HG03097 (cell line): ENCODE measurements around the gene ZNF648.
"Not testable (repeated sequence)": the region's sequence is repeated elsewhere in the genome, so short reads cannot be mapped to it uniquely, and the experiment has no call there.

Experiments used
- ATAC-seq: cut with Tn5 transposase; IDR thresholded peaks from one replicate; pipeline ENCODE4 v1.9.1; 2021; ENCODE audit not compliant: unreplicated experiment, low FRiP score

Gene ZNF648

DNA sequence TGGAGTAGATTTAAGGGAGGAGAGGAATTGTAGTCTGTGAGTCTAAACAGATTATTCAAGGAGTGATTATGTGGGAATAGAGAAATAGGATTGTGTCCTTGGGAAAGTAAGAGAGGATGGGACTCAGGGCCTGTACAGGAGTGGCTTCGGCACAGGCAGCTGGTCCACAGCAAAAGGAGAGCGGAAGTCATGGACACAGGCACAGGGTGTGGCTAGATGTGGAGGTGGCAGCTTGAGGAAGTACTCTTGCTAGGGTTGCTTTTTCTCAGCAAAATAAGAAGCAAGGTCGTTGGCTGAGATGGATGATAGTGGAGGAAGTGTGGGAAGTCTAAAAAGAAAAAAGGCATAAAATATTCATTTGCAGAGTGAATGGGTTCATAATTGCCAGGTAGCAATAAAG lies 18.5 kb upstream of the ZNF648 start:
- no peak for ATAC-seq

GRCh38 chr1:182071924-182072323 lies 10.4 kb upstream of the ZNF648 start:
- ATAC-seq = no peak

- no peak for ATAC-seq
Observed at GRCh38 chr1:182069028-182069466, 7.5 kb upstream of the ZNF648 start.

DNA sequence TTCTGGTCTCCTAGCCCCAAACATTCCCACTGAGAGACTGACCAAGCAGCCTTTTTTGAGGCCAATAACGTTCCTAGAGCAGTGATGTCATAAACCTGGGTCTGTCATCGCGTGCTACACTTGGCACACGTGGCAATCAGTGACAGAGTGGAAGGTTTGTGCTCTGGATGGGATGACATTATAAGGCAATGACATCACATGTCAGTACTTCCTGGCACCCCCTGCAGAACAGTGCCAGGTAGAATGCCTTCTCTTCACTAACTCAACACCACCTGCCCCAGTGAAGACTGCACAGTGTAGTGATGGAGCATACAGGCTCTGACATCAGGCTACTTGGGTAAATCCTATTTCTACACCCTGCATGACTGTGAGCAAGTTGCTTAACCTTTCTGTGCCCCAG lies 5.4 kb upstream of the ZNF648 start:
- ATAC-seq = no peak

DNA sequence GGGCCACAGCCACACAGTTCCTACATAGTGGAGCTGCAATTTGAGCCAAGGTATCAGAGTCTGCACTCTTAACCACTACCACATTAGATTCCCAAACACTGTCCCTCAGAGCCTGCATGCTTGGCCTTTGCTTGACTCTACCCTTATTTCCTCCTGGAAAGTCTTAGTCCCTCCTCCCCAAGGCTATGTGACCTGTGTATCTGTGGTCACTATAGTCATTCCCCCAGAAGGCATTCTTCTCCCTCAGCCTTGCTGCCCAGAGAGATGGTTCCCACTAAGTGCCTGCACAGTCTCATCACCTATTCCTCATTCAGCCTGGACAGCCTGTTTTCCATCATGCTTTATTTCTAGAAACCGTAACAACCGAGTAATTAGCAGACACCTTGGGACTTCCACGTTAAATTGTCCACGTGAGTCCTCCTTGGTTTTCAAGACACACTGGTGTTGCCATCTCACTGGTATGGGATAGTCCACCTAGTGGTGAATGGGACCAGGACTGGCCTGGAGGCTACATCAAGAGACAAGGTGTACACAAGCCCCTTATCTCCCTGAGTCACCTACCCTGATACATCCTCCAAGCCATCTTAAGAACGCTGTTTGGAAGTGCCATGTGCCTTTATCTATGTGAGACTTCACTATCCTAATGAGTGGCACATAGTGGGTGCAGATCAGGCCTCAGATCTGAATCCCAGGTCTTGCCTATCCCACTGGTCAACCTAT lies 3.8 kb upstream of the ZNF648 start:
- ATAC-seq = no peak

GRCh38 chr1:182064611-182065010 lies 3.1 kb upstream of the ZNF648 start:
- ATAC-seq = no peak

DNA sequence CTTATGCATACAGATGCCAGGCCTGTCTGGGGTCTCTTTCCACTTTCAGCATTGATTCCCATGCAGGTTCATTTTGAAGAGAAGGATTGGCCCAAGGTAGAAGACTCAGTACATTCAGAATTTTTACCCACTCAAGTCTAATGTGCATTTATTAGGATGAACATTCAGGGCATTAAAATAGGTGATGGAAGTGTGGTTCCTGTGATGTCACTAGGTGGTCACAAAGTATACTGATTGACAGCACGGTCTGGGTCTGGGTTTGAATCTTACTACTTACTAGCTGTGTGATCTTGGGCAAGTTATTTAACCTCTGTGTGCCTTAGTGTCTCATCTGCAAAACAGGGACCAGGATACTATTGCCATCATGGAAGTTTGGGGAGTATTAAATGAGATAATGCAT lies 711 bp upstream of the ZNF648 start:
- no peak for ATAC-seq

GRCh38 chr1:182060877-182061276 lies 635 bp downstream of the ZNF648 start:
- no peak for ATAC-seq

DNA sequence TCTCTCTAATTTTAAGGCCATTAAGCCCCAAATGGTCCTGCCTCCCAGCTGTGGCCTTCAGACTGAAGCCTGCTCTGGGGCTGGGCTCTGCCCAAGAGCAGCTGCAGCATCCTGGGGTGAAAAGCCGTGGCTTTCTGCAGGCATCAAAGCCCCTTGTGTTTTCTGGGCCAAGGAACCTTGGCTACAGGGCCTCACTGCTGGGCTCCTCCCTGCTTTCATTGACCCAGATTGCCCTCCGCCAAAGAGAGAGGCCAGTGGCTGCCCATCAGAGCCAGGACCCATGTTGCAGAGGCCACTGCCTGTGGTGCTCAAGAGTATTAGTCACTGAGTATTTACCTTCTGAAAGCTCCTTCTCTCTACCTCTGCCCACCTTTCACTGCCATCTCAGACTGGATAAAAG lies 1.6 kb downstream of the ZNF648 start:
- no peak for ATAC-seq

- ATAC-seq = no peak
Observed at GRCh38 chr1:182056601-182057366, 4.7 kb downstream of the ZNF648 start.

GRCh38 chr1:182054698-182055326 lies 6.7 kb downstream of the ZNF648 start:
- ATAC-seq = no peak

- no peak for ATAC-seq
Observed at GRCh38 chr1:182052355-182052754, 9.2 kb downstream of the ZNF648 start.

- no peak for ATAC-seq
Observed at GRCh38 chr1:182051938-182052337, 9.6 kb downstream of the ZNF648 start.

DNA sequence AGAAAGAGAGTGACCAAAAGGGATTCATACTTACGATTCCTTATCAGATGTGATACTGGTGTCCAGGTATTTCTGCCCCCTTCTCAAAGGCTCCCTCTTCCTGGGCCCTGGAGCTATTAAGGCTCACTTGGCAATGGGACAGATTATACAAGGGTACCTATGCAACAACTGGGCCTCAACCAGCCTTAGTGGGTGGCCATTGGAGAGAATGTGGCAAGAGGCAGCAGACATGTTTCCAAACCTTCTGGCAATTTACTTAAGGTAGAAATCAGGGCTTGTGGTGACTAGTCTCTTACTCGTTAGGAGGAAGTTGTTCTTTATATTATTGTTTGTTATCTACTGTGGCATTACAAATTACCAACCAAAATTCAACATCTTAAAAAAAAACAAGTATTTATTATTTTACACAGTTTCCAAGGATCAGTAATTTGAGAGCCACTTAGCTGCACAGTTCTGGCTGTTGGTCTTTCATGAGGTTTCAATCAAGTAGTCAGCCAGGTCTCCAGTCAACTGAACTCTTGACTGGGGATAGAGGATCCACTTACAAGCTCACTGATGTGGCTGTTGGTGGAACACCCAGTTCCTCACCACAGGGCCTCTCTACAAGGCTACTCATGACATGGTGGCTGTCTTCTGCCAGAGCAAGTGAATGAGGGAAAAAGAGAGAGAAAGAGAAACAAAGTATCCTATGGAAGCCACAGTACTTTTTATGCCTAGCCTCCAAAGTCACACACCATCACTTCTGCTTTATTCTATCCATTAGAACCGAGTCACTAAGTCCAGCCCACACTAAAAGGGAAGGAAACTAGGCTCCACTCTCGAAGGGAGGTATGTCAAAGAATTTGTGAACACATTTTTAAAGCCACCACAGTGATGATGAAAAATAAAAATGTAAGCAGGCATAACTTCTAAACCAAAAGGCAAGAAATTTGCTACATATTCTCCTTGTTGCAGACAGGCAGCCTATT lies 10.7 kb downstream of the ZNF648 start:
- ATAC-seq = no peak

GRCh38 chr1:182048562-182048961 lies 12.9 kb downstream of the ZNF648 start:
- ATAC-seq = no peak

GRCh38 chr1:182046763-182047162 lies 14.7 kb downstream of the ZNF648 start:
- ATAC-seq = no peak

DNA sequence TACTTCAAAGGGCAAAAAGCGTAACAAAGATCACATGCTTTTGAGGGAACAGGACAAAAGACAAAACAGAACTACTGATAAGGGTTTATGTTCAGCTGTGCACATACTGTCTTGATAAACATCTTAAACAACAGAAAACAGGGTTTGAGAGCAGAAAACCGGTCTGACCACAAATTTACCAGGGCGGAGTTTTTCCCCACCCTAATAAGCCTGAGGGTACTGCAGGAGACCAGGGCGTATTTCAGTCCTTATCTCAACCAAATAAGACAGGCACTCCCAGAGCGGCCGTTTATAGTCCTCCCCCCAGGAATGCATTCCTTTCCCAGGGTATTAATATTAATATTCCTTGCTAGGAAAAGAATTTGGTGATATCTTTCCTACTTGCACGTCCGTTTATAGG lies 16.0 kb downstream of the ZNF648 start:
- not testable (repeated sequence) for ATAC-seq

- ATAC-seq = no peak
Observed at GRCh38 chr1:182041615-182042014, 19.9 kb downstream of the ZNF648 start.

- ATAC-seq = no peak
Observed at GRCh38 chr1:182038220-182038619, 23.3 kb downstream of the ZNF648 start.

GRCh38 chr1:182035097-182035770 lies 26.3 kb downstream of the ZNF648 start:
- no peak for ATAC-seq
